Posterior cingulate gyrus (tissue), 11 donors: ENCODE data around the gene TIMP2.
A peak's percentile ranks its signal among the peaks of the same experiment; 100 is the strongest.
"Not testable (repeated sequence)": the region's sequence is repeated elsewhere in the genome, so short reads cannot be mapped to it uniquely, and the experiment has no call there.

Experiments
- DNase-seq, 10 donors: peaks; one replicate each; pipeline versions ENCODE4 v3.0.0 to v3.0.0-alpha.2; 2020 to 2021; ENCODE audit warnings: mixed read lengths in 3 of 10
- intact Hi-C: fragments of 100-400 bp; cut with DNase I; formaldehyde crosslinking; loops from one replicate; pipeline ENCODE4 v1.15.1; 2023

TIMP2 gene

DNA sequence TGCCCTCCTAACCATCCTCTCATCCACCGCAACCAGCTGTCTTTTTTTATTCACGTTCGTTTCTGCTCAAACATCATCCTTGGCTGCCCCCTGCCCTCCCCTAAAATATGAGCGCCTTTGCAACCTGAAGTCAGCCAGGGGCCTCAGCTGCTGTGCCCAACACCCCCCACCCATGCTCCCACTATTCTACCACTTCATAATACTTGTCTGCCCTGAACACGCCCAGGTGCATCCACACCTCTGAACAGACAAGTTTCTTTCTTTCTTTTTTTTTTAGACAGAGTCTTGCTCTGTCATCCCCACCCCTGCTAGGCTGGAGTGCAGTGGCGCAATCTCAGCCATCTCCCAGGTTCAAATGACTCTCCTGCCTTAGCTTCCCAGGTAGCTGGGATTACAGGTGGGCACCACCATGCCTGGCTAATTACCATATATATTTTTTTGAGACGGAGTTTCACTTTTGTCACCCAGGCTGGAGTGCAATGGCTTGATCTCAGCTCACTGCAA lies 49.0 kb downstream of the TIMP2 start:
- DNase-seq: no peak

DNA sequence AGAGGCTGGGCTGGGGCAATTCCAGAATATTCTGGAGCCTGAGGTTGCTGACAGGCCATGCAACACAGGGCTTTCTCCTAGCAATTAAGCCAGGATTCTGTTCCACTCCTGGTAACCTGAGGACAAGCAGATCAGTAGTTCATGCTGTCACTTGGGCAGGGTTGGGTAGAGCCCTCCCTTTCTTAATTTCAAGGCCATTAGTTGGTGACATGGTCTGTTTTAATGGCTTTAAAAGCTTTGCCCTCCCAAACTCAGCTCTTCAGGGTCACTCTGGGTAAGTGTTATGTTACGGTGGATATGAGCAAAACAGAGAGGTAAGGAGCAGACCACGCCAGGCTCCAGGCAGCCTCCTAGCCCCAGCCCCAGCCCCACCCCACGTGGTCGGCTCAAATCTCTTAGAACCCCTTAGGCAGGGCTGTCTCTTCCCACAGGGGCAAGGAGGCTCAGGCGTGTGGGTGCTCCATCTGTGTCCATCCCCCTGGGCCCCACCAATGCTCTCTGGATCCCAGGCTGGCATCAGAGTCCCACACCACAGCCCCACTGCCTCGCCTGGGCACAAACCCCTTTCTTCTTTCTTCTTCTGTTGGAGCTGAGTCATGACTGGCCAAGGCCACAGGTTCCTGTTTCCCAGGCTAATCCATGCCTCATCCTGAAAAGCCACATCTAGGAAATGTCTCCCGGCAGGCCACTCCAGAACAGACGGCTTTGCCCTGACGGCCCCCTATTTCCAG lies 49.7 kb downstream of the TIMP2 start:
- DNase-seq: no peak
- intact Hi-C loops: no loop called here

More for the DNA sequence above, 49.0 kb downstream of the TIMP2 start:
- intact Hi-C loops: no loop called here

DNA sequence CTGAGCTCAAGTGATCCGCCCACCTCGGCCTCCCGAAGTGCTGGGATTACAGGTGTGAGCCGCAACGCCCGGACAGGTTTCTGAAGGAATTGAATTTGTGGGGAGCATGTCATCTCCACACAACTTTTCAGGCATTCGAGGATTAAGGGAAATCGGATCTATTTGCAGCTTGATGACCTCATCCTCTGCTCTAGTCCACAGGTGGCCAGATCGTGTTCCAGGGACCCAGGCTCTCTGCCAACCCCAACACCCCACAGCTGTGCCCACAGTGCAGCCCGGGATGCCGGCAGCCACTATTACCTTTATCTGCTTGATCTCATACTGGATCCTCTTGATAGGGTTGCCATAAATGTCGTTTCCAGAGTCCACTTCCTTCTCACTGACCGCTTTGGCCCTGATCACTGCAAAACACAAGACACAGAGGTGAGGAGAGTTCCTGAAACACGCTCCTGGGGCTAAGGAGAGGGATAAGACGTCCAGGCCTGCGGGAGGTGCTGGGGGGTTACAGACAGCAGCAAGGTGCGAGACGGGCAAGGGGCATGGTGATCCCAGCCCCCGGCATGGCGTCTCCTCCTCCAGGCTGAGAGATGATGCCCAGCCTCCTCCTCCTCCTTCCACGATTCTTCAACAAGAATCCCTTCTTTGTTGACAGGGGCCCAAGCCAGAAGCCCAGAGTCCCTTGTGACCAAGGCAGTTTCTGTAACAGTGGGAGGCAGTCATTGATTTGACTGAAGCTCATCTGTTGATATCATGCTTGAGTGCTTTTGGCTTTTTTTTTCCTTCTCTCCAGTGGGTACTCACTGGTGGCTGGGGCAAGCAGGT lies 51.5 kb downstream of the TIMP2 start:
- intact Hi-C loops: no loop called here

DNA sequence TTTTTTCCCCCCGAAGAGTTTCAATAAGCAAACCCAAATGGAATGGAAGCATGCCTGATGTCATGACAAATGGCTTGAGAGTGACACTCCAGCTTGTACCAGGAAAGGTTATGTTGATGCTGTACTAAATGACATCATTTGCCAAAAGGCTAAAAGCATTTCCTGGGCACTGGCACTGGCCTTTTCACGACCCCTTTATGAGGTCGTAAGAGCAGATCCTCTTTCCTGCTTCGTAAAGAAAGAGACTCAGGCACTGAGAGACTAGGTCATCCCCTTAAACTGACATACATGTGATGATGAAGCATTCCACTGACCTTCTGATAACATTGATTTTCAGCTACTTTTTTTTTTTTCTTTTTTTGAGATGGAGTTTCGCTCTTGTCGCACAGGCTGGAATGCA lies 52.7 kb downstream of the TIMP2 start:
- no peak for DNase-seq
- intact Hi-C loops: no loop called here

More for the DNA sequence above, 51.5 kb downstream of the TIMP2 start:
- peak in 8 of 10 donors; percentile 52 to 94 (median 69) for DNase-seq

DNA sequence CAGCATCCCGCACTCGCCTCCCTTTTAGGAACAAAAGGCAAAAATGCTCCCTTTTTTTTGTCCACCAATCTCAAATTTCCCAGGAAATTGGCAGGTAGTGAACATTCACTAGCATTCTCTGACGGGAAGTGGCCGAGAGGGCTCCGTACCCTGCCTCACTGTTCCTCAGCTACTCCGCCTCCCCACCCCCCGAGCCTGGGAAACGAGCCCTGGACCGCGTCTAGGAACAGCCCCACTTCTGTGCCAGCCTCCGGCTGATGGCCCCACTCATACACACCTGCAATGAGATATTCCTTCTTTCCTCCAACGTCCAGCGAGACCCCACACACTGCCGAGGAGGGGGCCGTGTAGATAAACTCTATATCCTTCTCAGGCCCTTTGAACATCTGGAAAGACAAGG lies 54.6 kb downstream of the TIMP2 start:
- peak in 2 of 10 donors; percentile 65 to 71 for DNase-seq
- intact Hi-C loops: no loop called here

DNA sequence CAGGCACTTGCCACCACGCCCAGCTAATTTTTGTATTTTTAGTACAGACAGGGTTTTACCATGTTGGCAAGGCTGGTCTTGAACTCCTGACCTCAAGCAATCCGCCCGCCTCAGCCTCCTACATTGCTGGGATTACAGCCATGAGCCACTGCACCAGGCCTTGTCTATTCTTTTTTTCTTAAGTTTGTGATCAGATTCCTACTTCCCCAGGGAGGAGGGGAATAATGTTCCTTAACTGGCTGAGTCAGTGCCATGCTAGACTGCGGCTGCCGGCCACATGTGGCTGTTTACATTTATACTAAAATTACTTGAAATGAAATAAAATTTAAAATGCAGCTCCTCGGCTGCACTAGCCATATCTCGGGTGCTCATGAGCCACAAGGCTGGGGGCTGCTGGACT lies 56.8 kb downstream of the TIMP2 start:
- DNase-seq: no peak
- intact Hi-C loops: no loop called here

DNA sequence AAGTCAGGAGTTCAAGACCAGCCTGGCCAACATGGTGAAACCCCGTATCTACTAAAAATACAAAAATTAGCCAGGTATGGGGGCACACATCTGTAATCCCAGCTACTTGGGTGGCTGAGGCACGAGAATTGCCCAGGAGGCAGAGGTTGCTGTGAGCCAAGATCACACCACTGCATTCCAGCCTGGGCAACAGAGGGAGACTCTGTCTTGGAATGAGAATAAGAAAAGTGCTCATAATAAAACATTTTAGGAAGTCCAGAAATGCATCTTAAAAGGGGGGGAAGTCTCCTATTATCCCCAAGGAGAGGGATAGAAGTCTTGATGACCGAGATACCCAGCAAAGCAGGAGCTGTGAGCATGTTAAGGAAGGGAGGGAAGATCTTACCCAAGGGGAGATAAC lies 58.1 kb downstream of the TIMP2 start:
- intact Hi-C loops, DNase-seq: not testable (repeated sequence)

DNA sequence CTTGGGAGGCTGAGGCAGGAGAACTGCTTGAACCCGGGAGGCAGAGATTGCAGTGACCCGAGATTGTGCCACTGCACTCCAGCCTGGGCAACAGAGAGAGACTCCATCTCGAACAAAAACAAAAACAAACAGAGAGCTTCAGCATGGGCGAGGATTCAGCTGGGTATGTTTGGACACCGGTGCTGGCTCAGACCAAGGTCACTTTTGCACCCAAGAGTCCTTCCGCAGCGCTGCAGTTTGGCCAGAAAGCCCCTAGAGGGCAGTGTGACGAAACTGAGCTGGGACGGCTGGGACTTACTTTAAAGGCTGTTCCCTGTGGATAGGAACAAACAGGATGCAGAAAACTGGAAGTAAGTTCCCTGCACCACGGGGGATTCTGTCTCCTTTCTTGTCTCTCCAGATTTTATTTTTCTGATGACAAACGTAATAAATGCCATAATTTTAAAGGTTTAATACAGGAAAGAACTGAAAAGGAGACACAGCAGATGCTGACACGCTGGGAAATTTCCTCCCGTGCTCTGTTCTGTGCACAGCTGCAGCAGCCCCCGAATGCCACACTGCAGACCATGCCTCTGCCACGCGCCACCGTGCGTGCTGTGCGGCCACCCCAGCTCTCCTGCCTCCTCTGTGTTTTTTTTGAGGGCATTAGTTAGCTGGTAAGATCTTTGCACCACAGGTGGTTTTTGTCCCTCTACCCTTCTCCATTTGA lies 59.4 kb downstream of the TIMP2 start:
- intact Hi-C loops: loop anchor here (1.0 kb wide), 1 partner anchor 105 kb away; no protein-coding TSS in a partner anchor
- DNase-seq: peak; percentile 80 to 98 (median 90)

DNA sequence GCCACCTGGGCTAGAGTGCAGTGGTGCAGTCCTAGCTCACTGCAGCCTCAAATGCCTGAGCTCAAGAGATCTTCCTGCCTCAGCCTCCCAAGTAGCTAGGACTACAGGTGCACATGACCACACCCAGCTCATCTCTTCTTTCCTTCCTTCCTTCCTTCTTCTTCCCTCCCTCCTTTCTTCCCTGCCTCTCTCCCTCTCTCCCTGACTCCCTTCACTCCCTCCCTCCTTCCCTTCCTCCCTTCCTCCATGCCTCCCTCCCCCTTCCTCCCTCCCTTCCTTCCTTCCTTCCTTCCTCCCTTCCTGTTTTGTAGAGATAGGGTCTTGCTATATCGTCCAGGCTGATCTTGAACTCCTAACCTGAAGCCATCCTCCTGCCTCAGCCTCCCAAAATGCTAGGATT lies 61.1 kb downstream of the TIMP2 start:
- intact Hi-C loops: no loop called here
- DNase-seq: no peak

DNA sequence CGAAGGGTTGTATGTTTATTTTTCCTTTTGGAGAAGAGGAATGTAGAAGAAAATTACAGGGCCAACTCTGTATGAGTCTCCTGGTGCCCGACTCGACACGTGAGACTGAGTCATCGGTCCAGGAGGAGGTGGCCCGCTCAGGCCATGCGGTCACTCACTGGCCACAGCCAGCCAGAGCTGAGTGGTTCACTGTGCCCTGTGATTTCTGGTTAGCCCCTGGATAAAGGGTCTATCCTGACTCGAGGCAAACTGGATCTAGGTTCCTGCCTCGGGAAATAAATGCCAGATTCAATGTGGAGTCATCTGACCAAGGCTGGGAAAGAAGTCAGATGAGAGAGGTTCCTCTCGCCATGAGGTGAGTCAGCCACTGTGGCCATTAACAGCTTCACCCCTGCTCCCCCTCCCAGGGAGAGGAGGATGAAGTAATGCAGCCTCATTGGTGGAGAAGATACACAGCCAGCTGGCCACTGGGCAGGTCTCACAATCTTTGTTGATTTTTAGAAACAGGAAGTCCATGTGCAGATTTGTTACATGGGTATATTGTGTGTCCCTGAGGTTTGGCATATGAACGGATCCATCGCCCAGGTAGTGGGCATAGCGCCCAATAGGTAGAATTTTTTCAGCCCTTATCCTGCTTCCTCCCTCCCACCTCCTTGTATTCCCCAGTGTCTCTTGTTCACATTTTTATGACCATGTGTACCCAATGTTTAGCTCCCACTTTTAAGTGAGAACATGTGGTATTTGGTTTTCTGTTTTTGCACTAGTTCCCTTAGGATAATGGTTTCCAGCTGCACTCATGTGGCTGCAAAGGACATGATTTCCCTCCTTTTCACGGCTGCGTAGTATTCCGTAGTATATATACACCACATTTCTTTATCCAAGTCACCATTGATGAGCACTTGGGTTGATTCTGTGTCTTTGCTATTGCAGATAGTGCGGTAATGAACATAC lies 62.8 kb downstream of the TIMP2 start:
- intact Hi-C loops: no loop called here
- DNase-seq: peak in 3 of 10 donors; percentile 55 to 82 (median 64)

DNA sequence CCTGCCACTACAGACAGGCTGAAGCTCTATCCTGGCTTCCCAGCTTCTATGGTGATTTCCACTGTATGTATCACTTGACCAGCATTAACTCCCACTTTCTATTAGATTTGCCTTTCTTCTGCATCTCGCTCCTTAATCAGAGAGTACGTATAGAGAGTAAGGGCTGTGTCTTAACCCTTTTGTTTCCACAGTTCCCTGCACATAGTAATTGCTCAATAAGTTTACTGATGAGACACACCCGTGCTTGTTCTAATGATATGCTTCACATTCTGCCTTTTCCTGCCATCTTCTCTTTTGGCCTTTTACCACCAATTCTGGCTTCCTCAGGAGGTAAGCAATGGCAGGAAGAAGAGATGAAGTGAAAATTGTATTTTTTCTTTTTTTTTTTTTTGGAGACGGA lies 64.0 kb downstream of the TIMP2 start:
- DNase-seq: no peak
- intact Hi-C loops: no loop called here

DNA sequence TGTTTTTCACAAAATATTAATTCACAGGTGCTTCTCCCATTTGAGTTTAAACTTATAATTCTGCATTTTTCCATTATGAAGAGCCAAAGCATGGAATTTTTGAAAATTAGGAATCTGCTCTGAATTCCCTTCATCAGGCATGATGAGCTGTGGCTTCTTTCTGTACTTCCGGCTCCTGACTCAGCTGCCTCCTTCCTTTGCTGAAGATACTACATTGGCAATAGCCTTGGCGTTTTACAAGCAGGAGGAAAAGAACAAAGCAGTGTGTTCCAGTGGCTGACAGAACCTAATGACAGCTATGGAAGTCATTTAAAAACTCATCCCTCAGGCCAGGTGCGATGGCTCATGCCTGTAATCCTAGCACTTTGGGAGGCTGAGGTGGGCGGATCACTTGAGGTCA lies 66.1 kb downstream of the TIMP2 start:
- intact Hi-C loops: no loop called here
- no peak for DNase-seq

DNA sequence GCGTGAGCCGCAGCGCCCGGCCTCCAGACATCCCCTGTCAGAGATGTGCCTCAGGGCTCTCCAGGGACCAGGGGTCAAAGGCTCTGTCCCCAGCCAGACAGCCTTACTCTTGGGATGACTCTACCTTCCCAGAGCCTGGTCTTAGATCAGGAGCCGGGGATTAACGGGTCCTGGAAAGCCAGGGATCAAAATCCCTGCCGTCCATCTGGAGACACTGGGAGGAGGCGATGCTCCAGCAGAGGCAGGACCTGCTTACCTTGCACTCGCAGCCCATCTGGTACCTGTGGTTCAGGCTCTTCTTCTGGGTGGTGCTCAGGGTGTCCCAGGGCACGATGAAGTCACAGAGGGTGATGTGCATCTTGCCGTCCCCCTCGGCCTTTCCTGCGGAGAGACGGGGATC lies 67.9 kb downstream of the TIMP2 start:
- peak in 1 of 10 donors; percentile 11 for DNase-seq
- intact Hi-C loops: no loop called here

DNA sequence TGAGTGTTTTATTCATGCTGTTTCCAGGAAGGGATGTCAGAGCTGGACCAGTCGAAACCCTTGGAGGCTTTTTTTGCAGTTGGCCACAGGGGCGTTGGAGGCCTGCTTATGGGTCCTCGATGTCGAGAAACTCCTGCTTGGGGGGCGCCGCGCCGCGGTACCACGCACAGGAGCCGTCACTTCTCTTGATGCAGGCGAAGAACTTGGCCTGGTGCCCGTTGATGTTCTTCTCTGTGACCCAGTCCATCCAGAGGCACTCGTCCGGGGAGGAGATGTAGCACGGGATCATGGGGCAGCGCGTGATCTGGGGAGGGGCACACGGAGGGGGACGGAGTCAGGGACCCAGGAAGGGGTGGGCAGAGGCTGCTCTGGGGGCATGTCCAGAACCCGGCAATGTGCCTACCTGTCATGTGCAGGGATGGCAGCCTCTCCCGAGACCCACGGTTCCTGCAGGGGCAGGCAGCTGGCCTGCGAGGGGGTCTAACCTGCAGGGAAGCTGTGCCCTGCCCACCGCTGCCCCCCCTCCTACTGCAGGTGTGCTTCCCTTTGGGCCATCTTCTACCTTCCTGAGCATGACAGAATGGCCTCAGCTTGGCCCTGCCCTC lies 69.5 kb downstream of the TIMP2 start:
- intact Hi-C loops: no loop called here
- DNase-seq: peak in 1 of 10 donors; percentile 77

DNA sequence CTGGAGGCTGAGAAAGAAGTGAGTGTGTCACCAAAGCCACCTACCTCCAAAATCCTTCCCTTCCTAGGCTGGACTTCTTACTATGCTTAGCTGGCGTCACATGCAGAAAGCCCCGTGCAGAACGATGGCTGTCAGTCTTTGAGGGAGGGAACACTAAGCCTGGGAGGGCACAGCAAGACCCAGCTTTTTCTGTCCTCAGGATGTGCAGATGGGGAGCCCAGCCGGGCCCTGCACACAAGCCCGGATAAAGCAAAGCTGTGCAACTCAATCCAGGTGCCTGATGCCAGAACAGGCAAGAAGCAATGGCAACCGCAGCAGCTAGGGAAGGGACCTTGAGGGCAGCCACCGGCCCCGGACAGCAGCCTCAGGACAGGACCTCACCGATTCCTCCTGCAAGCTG lies 70.7 kb downstream of the TIMP2 start:
- intact Hi-C loops: no loop called here

DNA sequence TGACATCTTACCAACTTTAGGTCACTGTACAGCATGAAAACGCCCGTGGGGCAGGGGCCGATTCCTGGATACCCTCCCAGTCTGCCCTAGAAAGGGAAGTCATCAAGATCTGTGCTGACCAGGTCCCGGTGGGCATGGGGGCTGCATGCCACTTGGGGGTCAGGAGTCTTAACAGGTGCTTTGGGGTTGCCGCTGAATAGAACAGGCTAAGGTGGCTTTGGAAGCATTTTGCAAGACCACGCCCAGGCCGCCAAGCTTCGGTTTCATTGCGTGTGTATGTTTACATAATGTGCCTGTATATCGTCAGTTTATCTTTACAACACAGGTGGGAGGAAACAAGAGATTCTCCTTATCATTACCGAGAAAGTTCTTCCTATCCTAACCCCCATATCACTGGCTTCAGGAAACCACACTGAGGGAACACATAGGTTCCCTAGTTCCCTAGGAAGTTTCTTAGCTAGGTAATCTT lies 71.2 kb downstream of the TIMP2 start:
- intact Hi-C loops: no loop called here
- DNase-seq: peak in 2 of 10 donors; percentile 47 to 54

More for the DNA sequence above, 70.7 kb downstream of the TIMP2 start:
- DNase-seq: peak in 2 of 10 donors; percentile 59 to 71

DNA sequence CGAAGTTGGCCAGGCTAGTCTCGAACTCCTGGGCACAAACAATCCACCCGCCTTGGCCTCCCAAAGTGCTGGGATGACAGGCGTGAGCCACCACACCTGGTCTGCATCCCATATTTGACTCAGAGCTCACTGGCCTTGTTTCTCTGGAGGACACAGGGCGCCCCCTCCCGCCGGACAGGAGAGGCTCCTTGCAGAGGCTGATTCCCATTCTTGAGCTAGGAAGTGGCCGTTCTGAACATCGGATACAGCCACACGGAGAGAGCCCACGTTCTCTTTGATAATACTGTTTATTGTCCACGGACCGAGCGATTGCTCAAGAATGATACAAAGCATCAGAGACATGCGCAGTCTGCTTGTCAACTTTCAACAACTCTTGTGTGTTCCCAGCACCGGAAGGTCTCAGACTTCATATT lies 72.5 kb downstream of the TIMP2 start:
- intact Hi-C loops: no loop called here
- peak in 2 of 10 donors; percentile 47 to 58 for DNase-seq

DNA sequence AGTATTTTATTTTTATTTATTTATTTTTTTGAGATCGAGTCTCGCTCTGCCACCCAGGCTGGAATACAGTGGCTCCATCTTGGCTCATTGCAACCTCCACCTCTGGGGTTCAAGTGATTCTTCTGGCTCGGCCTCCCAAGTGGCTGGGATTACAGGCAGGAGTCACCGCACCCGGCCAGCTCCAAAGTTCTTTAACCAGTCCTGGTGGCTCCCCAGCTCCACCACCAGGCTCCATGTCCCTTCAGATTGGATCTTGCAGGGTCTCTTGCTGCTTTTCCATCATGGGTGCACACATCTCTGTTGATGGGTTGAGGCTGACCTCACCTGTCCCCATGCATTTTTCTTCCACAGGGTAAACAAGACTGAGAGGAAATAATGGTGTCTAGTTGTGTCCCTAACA lies 76.2 kb downstream of the TIMP2 start:
- intact Hi-C loops: no loop called here
- peak in 2 of 10 donors; percentile 43 to 56 for DNase-seq

DNA sequence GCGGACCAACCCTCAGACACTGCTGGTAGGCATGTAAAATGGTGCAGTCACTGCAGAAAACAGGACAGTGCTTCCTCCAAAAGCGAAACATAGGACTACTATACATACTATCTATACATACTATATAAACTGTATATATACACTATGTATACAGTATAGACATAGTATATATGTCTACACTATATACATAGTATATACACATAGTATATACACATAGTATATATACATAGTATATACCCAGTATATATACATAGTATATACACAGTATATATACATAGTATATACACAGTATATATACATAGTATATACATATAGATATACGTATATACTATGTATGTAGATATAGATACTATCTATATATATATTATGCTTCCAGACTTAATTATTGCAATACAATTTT lies 78.1 kb downstream of the TIMP2 start:
- DNase-seq: no peak
- intact Hi-C loops: no loop called here
